Heart left ventricle (tissue), 13 donors: ENCODE measurements around the gene MIER1.

Experiments
- CTCF ChIP-seq, 12 donors: fragments of 200-600 bp; sonication (generic) in 4 of 12; IDR thresholded peaks; one replicate each; pipeline versions ENCODE4 v1.5.0 to v1.8.0; 2018 to 2022; ENCODE audit warnings: antibody characterized with exemption in 12 of 12, mild to moderate bottlenecking in 5 of 12
- POLR2A ChIP-seq, 2 donors: fragments of 450-650 bp; IDR thresholded peaks; one replicate each; pipeline ENCODE4 v1.6.1; 2017; ENCODE audit warnings: antibody characterized with exemption in 2 of 2, mild to moderate bottlenecking in 2 of 2, moderate library complexity in 2 of 2
- donor health status: ischemic (EF 13 %, LVEDD 7.1; RV severe dilation, severe dysfunction).
- donor health status: DM: no; HTN: yes; CAD: no.
- donor health status: DM: no; HTN: no; CAD: no.
- donor health status: ischemic (EF 25% LVEDD 6.9; RV normal size, moderate dysfunction).
- donor health status: ischemic (EF 25% LVEDD 5.7; RV mildly dilated, moderate dysfunction).
- donor health status: ischemic (EF 35%, LVEDD 5.7; RV mildly dilated, moderate dysfunction).
- donor health status: nonischemic (EF 11% LVEDD 7.7; RV severe dilation, severe dysfunction).
- donor health status: DM: yes; HTN: yes; CAD: no.
- donor health status: PGD.
- donor health status: ischemic (EF 29% LVEDD 5.4; RV normal size, mild dysfunction).
- donor health status: nonischemic (EF 23%, LVEDD 6.1; RV moderate dilation, normal function).

- TF ChIP-seq CTCF (IDR thresholded peaks at IDR 0.05), result peak in 7 of 12 donors; percentile 9 to 50 (median 27)
- peak in 1 of 2 donors; percentile 61 for TF ChIP-seq POLR2A (IDR thresholded peaks at IDR 0.05)
These were observed at the start of gene MIER1, which contains the start of gene DNAI4 for GRCh38 chr1:66924756-66925557.
